IMR-90 (cell line): ENCODE results near the gene LEF1. TPM values are rescaled to one million over a fixed set of nuclear protein-coding genes. Genes with fewer than 3 reads are reported as not detected.

Experiments used
- ATAC-seq: fragments of 200-7000 bp; cut with Tn5 transposase; 2 replicates; pipeline ENCODE4 v1.9.1; 2020; ENCODE audit warnings: low read depth, mild to moderate bottlenecking, moderate library complexity
- BruUV-seq: library from RNA; stranded (reverse); fragments of 400-500 nt; replicated peaks from 2 replicates; lab custom pipeline; 2021; lab: Mats Ljungman, UMichigan
- CTCF ChIA-PET: fragments of 300-600 bp; formaldehyde crosslinking; extraction: SDS; loops from one replicate; lab custom pipeline; 2021; ENCODE audit warnings: antibody characterized with exemption; lab: Yijun Ruan, JAX
- POLR2A ChIA-PET: fragments of 300-600 bp; sonication (Branson Sonifier 250); formaldehyde crosslinking; loops from one replicate; lab custom pipeline; 2022; ENCODE audit warnings: antibody characterized with exemption; ENCODE audit not compliant: unreplicated experiment; lab: Charles Lee
- DNase-seq: peaks from one replicate; pipeline ENCODE4 v3.0.0; 2013
- H2AFZ ChIP-seq: replicated peaks from 2 replicates; pipeline ENCODE3; 2013; ENCODE audit warnings: low read length, mild to moderate bottlenecking; ENCODE audit not compliant: poor library complexity
- H2AK5ac ChIP-seq: 2 replicates; pipeline ENCODE4 v1.6.1; 2013; ENCODE audit warnings: low read depth, low read length, inconsistent platforms
- H2AK9ac ChIP-seq: replicated peaks from 2 replicates; pipeline ENCODE3; 2013; ENCODE audit warnings: mild to moderate bottlenecking, low read depth, low read length, moderate library complexity; ENCODE audit not compliant: poor library complexity
- H2BK120ac ChIP-seq: 2 replicates; pipeline ENCODE4 v1.6.1; 2013; ENCODE audit warnings: low read depth, low read length, inconsistent platforms
- H2BK15ac ChIP-seq: 3 replicates; pipeline ENCODE4 v1.6.1; 2013; ENCODE audit warnings: low read depth, low read length, inconsistent platforms
- H2BK20ac ChIP-seq: 2 replicates; pipeline ENCODE4 v1.6.1; 2013; ENCODE audit warnings: low read depth, mild to moderate bottlenecking, inconsistent platforms, low read length, moderate library complexity
- H2BK5ac ChIP-seq: 2 replicates; pipeline ENCODE4 v1.6.1; 2013; ENCODE audit warnings: mild to moderate bottlenecking, low read depth, low read length, inconsistent platforms; ENCODE audit not compliant: poor library complexity, severe bottlenecking
- H3K14ac ChIP-seq: replicated peaks from 2 replicates; pipeline ENCODE4 v1.6.1; 2013; ENCODE audit warnings: low read depth, low read length, inconsistent platforms
- H3K18ac ChIP-seq: 2 replicates; pipeline ENCODE4 v1.6.1; 2013; ENCODE audit warnings: low read depth, low read length, control low read depth
- H3K23ac ChIP-seq: 2 replicates; pipeline ENCODE4 v1.6.1; 2013; ENCODE audit warnings: low read depth, low read length, inconsistent platforms
- H3K27ac ChIP-seq: 2 replicates; pipeline ENCODE4 v1.5.1; 2013; ENCODE audit warnings: mild to moderate bottlenecking, control low read depth, low read length; ENCODE audit not compliant: insufficient read depth
- H3K27me3 ChIP-seq: 2 replicates; pipeline ENCODE4 v1.6.1; 2013; ENCODE audit warnings: low read length; ENCODE audit not compliant: control insufficient read depth, insufficient read depth
- H3K36me3 ChIP-seq: 2 replicates; pipeline ENCODE4 v1.6.1; 2013; ENCODE audit warnings: low read length, mixed read lengths; ENCODE audit not compliant: control insufficient read depth, insufficient read depth
- H3K4ac ChIP-seq: 2 replicates; pipeline ENCODE4 v1.6.1; 2013; ENCODE audit warnings: low read depth, low read length, inconsistent platforms
- H3K4me1 ChIP-seq: 2 replicates; pipeline ENCODE4 v1.6.1; 2013; ENCODE audit warnings: low read length, mixed read lengths; ENCODE audit not compliant: control insufficient read depth, insufficient read depth
- H3K4me2 ChIP-seq: 2 replicates; pipeline ENCODE4 v1.6.1; 2013; ENCODE audit warnings: low read depth, mild to moderate bottlenecking, control low read depth, low read length, moderate library complexity
- H3K4me3 ChIP-seq: 2 replicates; pipeline ENCODE4 v1.5.1; 2013; ENCODE audit warnings: low read depth, mild to moderate bottlenecking, control low read depth, low read length, moderate library complexity; ENCODE audit not compliant: insufficient read depth
- H3K56ac ChIP-seq: 2 replicates; pipeline ENCODE4 v1.6.1; 2013; ENCODE audit warnings: low read length, inconsistent platforms; ENCODE audit not compliant: insufficient read depth; ENCODE audit errors: extremely low read depth
- H3K79me1 ChIP-seq, 2 experiments: 2 replicates each; pipeline ENCODE4 v1.6.1; 2013; ENCODE audit warnings: low read length in 2 of 2, inconsistent platforms in 1 of 2, low read depth in 1 of 2
- H3K9ac ChIP-seq: 2 replicates; pipeline ENCODE4 v1.6.1; 2013; ENCODE audit warnings: low read depth, low read length, control low read depth
- H3K9me1 ChIP-seq: 2 replicates; pipeline ENCODE4 v1.6.1; 2013; ENCODE audit warnings: low read length, inconsistent platforms; ENCODE audit not compliant: insufficient read depth
- H3K9me3 ChIP-seq: 2 replicates; pipeline ENCODE4 v1.6.1; 2013; ENCODE audit warnings: low read length; ENCODE audit not compliant: control insufficient read depth, insufficient read depth
- H4K20me1 ChIP-seq: 2 replicates; pipeline ENCODE4 v1.6.1; 2013; ENCODE audit warnings: low read length, inconsistent platforms; ENCODE audit not compliant: insufficient read depth
- H4K5ac ChIP-seq: 2 replicates; pipeline ENCODE4 v1.6.1; 2013; ENCODE audit warnings: mild to moderate bottlenecking, low read depth, low read length, control low read depth
- H4K8ac ChIP-seq, 2 experiments: 2 replicates each; pipeline ENCODE4 v1.6.1; 2013; ENCODE audit warnings: low read depth in 2 of 2, low read length in 2 of 2, control low read depth in 1 of 2, inconsistent platforms in 1 of 2
- H4K91ac ChIP-seq: 2 replicates; pipeline ENCODE4 v1.6.1; 2013; ENCODE audit warnings: low read depth, low read length, inconsistent platforms; ENCODE audit not compliant: insufficient read depth
- BHLHE40 ChIP-seq: fragments of 150-350 bp; IDR thresholded peaks from 2 replicates; pipeline ENCODE4 v1.6.1; 2016; ENCODE audit warnings: mild to moderate bottlenecking, low read depth, low read length
- CEBPB ChIP-seq: IDR thresholded peaks from 2 replicates; pipeline ENCODE4 v1.6.1; 2012; ENCODE audit warnings: low read depth, low read length, improper control_type of control experiment
- CHD1 ChIP-seq: IDR thresholded peaks from 2 replicates; pipeline ENCODE4 v1.6.1; 2012; ENCODE audit warnings: low read depth, low read length, improper control_type of control experiment
- CTCF ChIP-seq: conservative IDR thresholded peaks from 2 replicates; pipeline ENCODE4 v1.5.1; 2012; ENCODE audit warnings: mild to moderate bottlenecking, low read depth, low read length, improper control_type of control experiment
- FOS ChIP-seq: fragments of 150-350 bp; IDR thresholded peaks from 2 replicates; pipeline ENCODE4 v1.6.1; 2016; ENCODE audit warnings: low read depth, low read length
- MAZ ChIP-seq: IDR thresholded peaks from 2 replicates; pipeline ENCODE4 v1.6.1; 2012; ENCODE audit warnings: low read depth, mild to moderate bottlenecking, low read length, improper control_type of control experiment, moderate library complexity, borderline replicate concordance
- POLR2A ChIP-seq: IDR thresholded peaks from 2 replicates; pipeline ENCODE4 v1.6.1; 2012; ENCODE audit warnings: mild to moderate bottlenecking, low read depth, low read length
- RAD21 ChIP-seq: IDR thresholded peaks from 2 replicates; pipeline ENCODE4 v1.6.1; 2012; ENCODE audit warnings: low read length, improper control_type of control experiment
- RCOR1 ChIP-seq: IDR thresholded peaks from 2 replicates; pipeline ENCODE4 v1.6.1; 2012; ENCODE audit warnings: mild to moderate bottlenecking, low read length, improper control_type of control experiment; ENCODE audit not compliant: insufficient replicate concordance
- RFX5 ChIP-seq: IDR thresholded peaks from 2 replicates; pipeline ENCODE4 v1.8.0; 2012; ENCODE audit warnings: low read depth, mild to moderate bottlenecking, low read length, moderate library complexity
- SMC3 ChIP-seq: fragments of 150-350 bp; IDR thresholded peaks from 2 replicates; pipeline ENCODE4 v1.6.1; 2016; ENCODE audit warnings: low read depth, mild to moderate bottlenecking, antibody characterized with exemption, low read length, moderate library complexity
- WGBS, 2 experiments: methylation state at CpG; one replicate each; pipeline versions ENCODE4 v1.1.5 to v1.1.7; 2013; ENCODE audit warnings: missing lambda C conversion rate in 2 of 2; ENCODE audit not compliant: insufficient read length in 1 of 2; ENCODE audit errors: extremely low coverage in 2 of 2; 5-methylcytosine and 5-hydroxymethylcytosine counted together
- dilution Hi-C: fragments of 300-500 bp; cut with HindIII; formaldehyde crosslinking; loops from one replicate; pipeline ENCODE4 v1.14.3; 2018; ENCODE audit warnings: low sequenced_read_pairs; ENCODE audit not compliant: unreplicated experiment
- in situ Hi-C: fragments of 300-500 bp; cut with MboI; formaldehyde crosslinking; loops from 3 replicates; pipeline ENCODE4 v1.14.3; 2019; ENCODE audit warnings: low sequenced_read_pairs, inconsistent platforms, mixed read lengths
- intact Hi-C: fragments of 100-400 bp; cut with micrococcal nuclease; formaldehyde crosslinking; loops from 2 replicates; pipeline ENCODE4 v1.10.0; 2022
- polyA plus RNA-seq, 3 experiments: library from polyadenylated mRNA; depleted of rRNA; stranded (reverse); fragments of >200 nt; gene quantifications; 2 replicates each; pipeline ENCODE4 v1.2.3, GENCODE V29; 2012; ENCODE audit warnings: low replicate concordance in 1 of 3
- total RNA-seq: library from RNA; depleted of rRNA; stranded (reverse); fragments of >200 nt; gene quantifications from 2 replicates; pipeline ENCODE4 v1.2.3, GENCODE V29; 2012

LEF1 gene
- total and polyA plus RNA-seq, 2 of the 4 experiments (the other 2 are of a cell fraction), result 1.7 to 1.8 TPM

DNA sequence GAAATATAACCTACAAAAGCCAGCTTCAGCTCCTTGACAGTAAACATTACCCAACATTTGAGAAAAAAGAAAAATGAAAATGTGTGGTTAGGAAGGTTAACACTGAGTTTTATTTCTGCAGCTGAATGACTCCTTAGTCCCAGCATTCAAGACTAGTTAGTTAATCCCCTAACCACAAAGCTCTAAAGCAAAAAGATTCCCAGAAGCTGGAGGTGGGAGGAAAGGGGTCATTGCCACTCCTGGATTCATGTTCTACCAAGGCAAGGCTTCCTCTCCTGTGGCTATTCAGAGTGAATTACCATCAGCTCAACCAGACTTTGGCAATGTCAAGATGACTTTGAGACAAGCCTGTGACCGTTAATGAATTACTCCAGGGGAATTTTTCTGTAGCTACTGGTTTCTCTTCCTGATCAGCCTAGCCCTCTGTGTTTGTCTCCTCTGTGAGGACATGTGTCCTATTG lies 115.5 kb downstream of the LEF1 start:
- Histone ChIP-seq H2BK20ac (no peak overlapping the region), H3K4ac (no peak overlapping the region), H3K14ac (no peak overlapping the region), H2AFZ (no peak overlapping the region), H4K5ac (no peak overlapping the region), H3K79me1 (no peaks in the 10 kb centered on the region), H4K20me1 (no peaks in the 10 kb centered on the region), H3K23ac (peak overlapping the region; percentile 15; the same call in 1 of the 2 replicates), H3K56ac (no peak overlapping the region), H2BK5ac (no peak overlapping the region), H3K27me3 (no peaks in the 10 kb centered on the region; the same call in 1 of the 2 replicates), H2BK15ac (no peak overlapping the region), H3K9me3 (no peaks in the 10 kb centered on the region), H4K91ac (no peak overlapping the region), H3K36me3 (no peaks in the 10 kb centered on the region), H4K8ac (no peak overlapping the region), H2BK120ac (no peak overlapping the region), H2AK5ac (no peak overlapping the region), H3K18ac (no peak overlapping the region), H3K4me3 (no peak overlapping the region), H3K9ac (no peak overlapping the region), H3K27ac (no peak overlapping the region), H3K4me1 (no peaks in the 10 kb centered on the region), H3K4me2 (no peak overlapping the region), H3K9me1 (no peaks in the 10 kb centered on the region), H2AK9ac (no peak overlapping the region)
- WGBS, 2 experiments, result no CpG with 5 or more reads among the region's 1 CpG
- in situ Hi-C loops (no loop called here), dilution Hi-C loops (no loop called here), intact Hi-C loops (no loop called here)
- ChIA-PET CTCF (interaction anchor here (0.9 to 1.3 kb wide), 2 partner anchors 23 to 34 kb away, joined by 3 to 4 read pairs; no protein-coding TSS in a partner anchor), POLR2A (no interaction called here)
- TF ChIP-seq RAD21 (no peak), CEBPB (no peak), BHLHE40 (no peak), MAZ (no peak), RCOR1 (no peak), FOS (no peak), CHD1 (no peak), POLR2A (no peak), SMC3 (no peak), CTCF (no peak), RFX5 (no peak)
- DNase-seq (no peak), ATAC-seq (no peak)
- no TSS peak for BruUV-seq
